Purkinje cell (primary cell): Measurements from ENCODE around the gene ZBED6. TPM values are rescaled to one million over a fixed set of nuclear protein-coding genes. Genes with fewer than 3 reads are reported as not detected.

Experiments
- polyA plus RNA-seq: library from polyadenylated mRNA; unstranded; fragments of >200 nt; fragmentation: Nextera tagmentation; gene quantifications from 2 replicates; pipeline ENCODE4 v1.2.1, GENCODE V29; 2014

Gene ZBED6, protein sequence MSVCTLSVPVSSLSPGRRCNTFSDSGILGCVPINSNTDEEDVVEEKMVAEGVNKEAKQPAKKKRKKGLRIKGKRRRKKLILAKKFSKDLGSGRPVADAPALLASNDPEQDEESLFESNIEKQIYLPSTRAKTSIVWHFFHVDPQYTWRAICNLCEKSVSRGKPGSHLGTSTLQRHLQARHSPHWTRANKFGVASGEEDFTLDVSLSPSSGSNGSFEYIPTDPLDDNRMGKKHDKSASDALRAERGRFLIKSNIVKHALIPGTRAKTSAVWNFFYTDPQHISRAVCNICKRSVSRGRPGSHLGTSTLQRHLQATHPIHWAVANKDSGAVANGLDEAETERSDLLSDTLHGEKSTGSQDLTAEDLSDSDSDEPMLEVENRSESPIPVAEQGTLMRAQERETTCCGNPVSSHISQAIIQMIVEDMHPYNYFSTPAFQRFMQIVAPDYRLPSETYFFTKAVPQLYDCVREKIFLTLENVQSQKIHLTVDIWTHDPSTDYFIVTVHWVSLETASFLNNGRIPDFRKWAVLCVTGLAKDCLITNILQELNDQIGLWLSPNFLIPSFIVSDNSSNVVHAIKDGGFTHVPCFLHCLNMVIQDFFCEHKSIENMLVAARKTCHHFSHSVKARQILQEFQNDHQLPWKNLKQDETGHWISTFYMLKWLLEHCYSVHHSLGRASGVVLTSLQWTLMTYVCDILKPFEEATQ (N-terminal part only)
- polyA plus RNA-seq = 1.3 and 2.3 TPM in 2 replicates

DNA sequence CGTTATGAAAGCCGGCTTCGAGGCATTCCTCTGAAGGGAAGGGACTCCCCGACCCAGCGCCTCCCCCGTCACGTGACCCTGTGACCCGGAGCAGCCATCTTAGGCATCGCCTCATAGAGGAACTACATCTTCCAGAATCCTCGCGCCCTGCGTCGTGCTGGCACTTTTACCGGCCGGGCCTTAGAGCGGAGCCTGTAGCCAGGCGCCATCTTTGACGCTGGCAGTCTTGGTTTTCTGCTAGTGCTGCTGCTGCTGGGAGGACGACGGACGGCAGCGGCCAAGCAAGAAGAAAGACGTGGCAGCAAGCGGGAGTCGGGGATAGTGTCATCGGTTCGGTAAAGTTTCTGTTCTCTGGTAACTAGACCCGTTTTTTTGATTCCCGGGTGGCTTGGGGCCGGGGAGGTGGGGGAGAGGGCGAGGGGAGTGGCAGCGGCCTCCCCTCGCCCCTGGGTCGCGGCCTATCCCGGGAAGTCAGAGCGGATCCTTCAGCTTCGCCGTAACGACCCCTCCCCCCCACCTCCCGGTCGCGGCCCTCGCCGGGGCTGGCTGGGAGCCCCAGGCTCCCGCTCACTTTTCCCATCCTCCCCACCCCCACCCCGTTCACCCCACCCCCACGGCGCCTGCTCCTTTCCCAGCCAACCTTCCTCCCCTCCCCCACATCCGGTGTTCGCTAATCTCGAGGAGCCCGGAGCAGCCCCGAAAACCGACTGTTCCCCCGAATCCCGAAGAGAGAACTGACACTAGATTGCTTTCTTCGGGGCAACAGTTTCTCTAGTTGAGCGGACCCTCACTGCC lies at the start of gene ZBED6, which contains the start of gene ZC3H11A:
TSS of gene ZBED6 (plus strand) at position 183 of the 795 bp plus-strand sequence. CDS start 1,900 bp downstream, outside the sequence.
TSS of gene ZC3H11A (plus strand) at position 183 of the 795 bp plus-strand sequence. CDS start 21,448 bp downstream, outside the sequence.

DNA sequence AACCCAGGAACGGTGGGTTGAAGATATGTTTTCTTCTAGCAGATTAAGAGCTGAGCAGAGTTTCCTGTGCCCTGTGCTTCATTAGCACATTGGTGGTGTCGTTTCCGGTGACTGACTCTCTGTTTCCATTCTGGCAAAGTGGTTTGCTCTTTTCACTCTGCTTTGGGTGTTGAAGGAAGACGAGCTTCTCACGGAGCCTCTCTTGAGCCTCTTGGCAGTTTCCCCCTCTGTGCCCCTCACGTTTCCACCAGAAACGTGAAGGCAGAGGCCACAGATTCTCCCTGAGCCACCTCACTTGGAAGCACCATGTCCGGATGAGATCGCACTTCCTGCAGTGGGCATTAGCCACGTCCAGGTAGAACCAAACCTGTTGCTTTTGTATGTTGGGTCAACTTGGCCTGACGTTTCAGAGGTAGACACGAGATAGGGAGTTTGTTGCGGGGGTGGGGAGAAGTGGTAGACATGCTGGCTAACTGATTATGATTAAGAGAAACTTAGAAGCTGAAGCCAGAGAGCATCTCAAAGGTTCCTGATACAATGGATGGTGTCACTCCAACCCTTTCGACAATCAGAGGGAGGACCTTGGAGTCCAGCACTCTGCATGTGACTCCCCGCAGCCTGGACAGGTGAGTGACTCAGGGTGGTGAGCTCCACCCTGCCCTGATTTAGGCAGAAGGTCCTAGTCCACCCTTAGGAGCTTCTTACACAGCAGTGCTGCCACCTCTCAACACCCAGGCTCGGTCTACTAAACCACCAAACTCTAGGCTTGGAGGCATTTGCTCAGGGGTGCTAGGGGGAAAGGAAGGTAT lies 30.2 kb upstream of the ZBED6 start, which contains the start of gene LAX1:
TSS of gene LAX1 (plus strand) at position 155 of the 809 bp plus-strand sequence. CDS start at position 538, 383 bp downstream.

Other genes with a start within 250 kb of the ZBED6 start
- gene ATP2B4, start 168.8 kb upstream of the ZBED6 start, polyA plus RNA-seq = 1.9 and 16.0 TPM in 2 replicates
- gene LAX1, start 30.4 kb upstream of the ZBED6 start, polyA plus RNA-seq = not detected in 2 replicates
- 33.2 and 39.9 TPM in 2 replicates for gene ZC3H11A, start within 50 bp of the ZBED6 start, polyA plus RNA-seq
- gene SNRPE, start 66.0 kb downstream of the ZBED6 start, polyA plus RNA-seq = 461 and 564 TPM in 2 replicates